ENCODE measurements around the gene CACNA1E.

CACNA1E gene

DNA sequence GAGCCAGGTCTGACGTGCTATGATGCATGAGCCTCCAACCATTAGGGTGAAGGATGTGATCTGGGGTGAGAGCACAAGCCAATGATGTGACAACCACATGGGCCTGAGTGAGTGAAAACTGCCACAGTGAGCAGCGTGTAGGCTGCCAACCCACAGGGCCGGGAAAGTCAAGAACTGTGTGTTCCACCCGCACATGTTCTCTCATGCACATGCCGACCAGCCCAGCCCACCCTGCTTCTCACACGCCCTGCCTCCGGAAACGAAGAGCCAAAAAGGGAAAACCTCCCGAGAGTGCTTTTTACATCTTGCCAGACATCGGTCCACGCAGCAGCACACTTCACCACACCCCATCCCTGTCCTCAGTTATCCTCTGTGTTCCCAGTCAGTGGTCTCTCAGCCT, 197.0 kb downstream of the CACNA1E start:
- no peak for DNase-seq (ENCODE audit: low read depth in 2 of 2)

DNA sequence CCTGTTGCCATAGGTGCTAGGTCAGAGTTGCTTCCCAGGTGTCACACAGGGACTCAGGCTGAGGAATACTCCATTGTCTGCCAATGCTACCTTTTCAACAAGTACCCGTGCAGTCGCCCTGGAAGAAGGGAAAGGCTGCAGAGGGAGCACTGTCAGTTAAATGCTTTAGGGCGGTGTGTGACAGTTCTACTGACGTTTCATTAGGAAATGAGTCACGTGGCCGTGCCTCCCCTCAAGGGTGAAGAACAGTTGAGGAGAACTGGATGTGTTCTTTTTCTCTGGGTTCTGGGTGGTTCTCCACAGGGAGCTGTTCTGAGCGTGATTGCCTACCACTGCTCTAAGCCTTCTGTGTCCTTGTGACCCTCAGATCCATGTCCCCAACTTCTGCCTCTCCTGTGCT, 197.6 kb downstream of the CACNA1E start:
- no peak for DNase-seq (ENCODE audit: low read depth in 2 of 2)

DNA sequence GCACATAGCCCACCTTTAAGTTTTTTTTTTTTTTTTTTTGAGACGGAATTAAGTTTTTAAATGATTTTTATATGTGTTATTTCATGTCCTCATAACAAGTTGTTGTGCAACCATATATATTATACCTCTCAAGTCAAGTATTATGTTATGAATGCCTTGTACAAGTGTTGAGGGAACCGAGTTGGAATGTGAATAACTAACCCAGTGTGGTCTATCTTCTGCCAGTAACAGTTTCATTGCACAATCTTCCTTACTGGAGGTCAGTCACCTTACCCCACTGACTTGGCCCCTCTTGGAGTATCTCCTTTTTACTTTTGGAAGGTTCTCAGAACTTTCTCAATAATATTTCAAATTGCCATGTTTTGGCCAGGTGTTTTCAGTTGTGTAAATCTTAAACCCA, 201.9 kb downstream of the CACNA1E start:
- no peak for DNase-seq (ENCODE audit: low read depth in 2 of 2)

DNA sequence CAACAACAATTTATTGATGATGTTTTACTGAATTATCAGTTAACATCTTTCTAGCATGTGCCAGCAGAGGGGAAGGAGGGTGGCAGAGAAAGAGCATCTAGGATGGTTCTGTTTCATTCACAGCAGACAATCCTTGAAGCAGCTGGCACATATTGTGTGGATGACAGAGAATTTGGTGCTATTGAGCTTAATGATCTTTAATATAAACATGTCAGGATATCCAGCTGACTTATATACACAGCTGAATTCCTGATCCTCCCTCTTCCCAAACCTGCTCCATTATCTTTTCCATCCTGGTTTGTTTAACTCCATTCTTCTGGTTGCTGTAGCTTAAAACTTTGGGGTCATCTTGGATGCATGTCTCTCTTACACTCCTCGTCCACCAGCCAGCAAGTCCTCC, 218.6 kb downstream of the CACNA1E start:
- DNase-seq (ENCODE audit: low read depth in 2 of 2) = no peak

DNA sequence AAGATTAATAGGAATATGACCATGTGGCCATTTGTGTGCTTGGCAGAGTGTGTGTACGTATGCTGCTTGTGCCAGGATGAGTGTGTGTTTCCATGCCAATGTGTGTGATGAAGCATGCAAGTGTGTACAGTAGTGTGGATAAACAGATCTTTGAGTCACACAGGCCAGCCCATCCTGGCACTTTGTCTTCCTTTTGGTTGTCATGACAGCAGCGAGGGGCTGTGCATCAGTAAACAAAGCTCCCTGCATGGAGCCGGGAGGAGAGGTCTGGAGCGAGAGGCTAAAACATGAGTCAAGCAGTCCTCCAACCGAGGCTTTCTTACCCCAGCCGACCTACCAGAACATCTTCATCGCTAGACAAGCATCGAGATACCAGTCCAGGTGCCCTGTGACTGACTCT, 221.2 kb downstream of the CACNA1E start:
- no peak for DNase-seq (ENCODE audit: low read depth in 2 of 2)

DNA sequence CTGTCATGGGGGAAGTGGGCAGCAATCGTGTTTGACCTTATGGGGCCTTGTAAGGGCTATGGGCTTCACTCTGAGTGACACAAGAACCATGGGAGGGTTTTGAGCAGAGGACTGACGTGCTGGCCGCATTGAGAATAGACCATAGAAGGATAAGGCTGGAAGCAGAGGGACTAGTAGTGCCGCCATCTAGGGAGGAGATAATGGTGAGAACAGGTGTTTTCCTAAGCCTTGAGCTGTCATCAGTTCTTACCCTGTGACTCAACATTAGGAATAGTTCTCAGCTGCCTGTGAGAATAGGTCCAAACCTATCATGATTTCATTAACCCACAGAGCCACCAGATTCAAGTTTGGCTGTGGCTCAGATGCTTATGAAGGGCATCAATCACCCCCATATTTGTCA, 228.5 kb downstream of the CACNA1E start:
- DNase-seq (ENCODE audit: low read depth in 2 of 2) = no peak

DNA sequence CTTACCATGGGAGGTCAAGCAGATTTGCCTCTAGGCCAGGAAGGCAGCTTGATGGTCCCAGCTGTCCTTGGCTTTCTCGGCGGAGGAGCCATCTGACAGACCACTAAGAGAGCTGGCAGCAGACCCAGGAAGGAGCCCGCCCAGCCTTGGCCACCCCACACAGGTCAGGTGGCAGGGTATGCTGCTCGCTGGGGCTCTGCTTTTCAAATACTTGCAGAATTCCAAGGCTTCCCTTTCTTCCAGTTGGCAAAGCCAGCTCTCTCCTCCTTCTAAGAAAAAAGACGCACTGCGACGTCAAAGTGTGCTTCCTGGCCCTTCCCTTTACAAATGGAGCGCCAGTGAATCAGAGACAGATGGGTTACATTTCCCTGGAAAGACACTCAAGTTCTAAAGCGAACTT, 229.4 kb downstream of the CACNA1E start:
- no peak for DNase-seq (ENCODE audit: low read depth in 2 of 2)

DNA sequence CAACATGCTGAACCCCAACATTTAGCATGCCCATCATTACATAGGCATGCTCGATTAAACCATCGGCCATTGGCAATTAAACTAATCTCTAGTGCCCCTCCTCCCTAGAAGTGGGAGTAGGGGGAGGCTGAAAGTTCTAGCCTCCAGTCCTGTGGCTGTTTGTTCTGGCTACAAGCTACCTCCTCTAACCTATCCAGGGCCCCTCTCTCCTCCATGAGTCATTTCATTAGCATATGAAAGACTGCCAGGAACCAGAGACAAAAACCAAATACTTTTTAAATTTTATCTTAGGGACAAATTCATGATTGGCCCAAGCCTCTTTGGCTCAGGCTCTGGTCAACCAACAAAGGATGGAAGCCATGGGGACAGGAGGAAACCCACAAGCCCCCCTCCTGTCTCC, 231.1 kb downstream of the CACNA1E start:
- no peak for DNase-seq (ENCODE audit: low read depth in 2 of 2)

DNA sequence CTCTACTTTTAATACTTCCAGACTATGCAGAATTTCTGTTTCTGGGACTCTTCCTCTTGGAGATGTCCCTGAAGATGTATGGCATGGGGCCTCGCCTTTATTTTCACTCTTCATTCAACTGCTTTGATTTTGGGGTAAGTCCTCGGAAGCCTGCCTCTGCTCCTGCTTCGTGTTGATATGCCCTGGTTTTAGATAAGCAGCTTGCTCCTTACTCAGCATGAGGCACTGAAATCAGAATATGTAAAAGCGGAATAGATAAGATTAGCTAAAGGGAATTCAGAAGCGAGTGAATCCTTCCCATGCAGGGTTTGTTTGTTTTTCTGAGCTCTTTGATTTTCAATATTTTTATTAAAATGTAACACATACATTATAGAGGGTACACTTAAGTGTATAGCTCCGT, 234.7 kb downstream of the CACNA1E start:
- no peak for DNase-seq (ENCODE audit: low read depth in 2 of 2)

DNA sequence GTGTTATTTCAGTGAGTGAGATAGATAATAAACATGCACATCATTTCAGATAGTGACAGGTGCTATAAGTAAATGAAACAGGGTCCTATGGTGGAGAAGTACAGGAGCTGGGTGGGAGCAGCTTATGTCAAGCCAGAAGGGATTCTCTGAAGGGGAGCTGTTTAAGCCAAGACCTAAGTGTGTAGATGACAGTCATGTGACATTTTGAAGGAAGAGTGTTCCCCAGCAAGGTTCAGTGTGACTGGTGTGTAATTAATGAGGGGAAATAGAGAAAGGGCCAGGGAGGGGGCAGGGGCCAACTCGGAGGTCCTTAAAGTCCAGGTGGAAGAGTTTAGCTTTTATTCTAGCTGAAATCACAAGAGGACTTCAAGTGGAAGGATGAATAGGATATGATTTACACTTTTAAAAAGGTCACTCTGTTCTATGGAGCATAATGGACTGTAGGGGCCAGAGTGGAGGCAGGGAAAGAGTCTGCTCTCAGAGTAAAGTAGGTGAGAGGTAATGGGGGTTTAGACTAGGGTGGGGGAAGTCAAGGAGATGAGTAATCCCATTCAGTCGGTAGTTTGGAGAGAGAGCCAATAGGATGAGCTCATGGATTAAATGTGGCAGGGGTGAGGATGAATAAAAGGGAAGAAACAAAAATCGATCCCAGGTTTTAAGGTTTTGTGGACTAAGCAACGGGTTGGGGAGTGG, 243.1 kb downstream of the CACNA1E start:
- no peak for DNase-seq (ENCODE audit: low read depth in 2 of 2)

DNA sequence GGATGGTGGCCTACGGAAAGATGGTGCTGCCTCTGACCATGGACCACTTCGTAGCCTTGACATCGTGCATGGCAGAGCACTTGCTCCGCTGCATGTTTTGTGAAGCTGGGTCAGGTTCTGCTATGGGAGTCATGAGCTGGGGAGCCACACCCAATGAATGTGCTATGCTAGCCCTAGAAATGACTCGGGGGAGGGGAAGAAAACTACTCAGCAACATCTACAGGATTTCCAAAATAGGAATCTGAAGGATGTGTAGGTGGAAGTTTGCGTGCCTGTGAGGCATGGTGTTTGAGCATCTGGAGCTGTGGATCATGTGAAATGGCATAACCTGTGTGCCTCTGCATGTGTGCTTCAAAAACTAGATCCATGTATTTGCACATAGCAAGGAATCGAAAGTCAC, 247.3 kb downstream of the CACNA1E start:
- no peak for DNase-seq (ENCODE audit: low read depth in 2 of 2)

DNA sequence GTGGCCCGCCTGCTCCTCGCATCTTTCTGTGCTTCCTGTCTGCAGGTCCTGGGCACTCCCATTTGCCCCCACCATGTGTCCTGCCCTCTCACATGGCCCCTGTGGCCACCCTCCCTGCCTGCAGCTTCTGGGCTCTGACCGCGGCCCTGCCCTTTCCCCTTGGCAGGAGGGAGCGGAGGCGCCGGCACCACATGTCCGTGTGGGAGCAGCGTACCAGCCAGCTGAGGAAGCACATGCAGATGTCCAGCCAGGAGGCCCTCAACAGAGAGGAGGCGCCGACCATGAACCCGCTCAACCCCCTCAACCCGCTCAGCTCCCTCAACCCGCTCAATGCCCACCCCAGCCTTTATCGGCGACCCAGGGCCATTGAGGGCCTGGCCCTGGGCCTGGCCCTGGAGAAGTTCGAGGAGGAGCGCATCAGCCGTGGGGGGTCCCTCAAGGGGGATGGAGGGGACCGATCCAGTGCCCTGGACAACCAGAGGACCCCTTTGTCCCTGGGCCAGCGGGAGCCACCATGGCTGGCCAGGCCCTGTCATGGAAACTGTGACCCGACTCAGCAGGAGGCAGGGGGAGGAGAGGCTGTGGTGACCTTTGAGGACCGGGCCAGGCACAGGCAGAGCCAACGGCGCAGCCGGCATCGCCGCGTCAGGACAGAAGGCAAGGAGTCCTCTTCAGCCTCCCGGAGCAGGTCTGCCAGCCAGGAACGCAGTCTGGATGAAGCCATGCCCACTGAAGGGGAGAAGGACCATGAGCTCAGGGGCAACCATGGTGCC, 249.1 kb downstream of the CACNA1E start:
- DNase-seq (ENCODE audit: low read depth in 2 of 2) = no peak

DNA sequence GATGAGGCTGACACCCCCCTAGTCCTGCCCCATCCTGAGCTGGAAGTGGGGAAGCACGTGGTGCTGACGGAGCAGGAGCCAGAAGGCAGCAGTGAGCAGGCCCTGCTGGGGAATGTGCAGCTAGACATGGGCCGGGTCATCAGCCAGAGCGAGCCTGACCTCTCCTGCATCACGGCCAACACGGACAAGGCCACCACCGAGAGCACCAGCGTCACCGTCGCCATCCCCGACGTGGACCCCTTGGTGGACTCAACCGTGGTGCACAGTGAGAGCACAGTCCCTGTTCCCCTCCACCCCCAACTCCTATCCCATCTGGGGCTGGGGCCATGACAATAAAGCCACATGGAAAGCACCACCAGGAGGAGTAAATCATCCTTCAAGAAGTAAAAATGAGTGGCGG, 250.2 kb downstream of the CACNA1E start:
- DNase-seq (ENCODE audit: low read depth in 2 of 2) = no peak

DNA sequence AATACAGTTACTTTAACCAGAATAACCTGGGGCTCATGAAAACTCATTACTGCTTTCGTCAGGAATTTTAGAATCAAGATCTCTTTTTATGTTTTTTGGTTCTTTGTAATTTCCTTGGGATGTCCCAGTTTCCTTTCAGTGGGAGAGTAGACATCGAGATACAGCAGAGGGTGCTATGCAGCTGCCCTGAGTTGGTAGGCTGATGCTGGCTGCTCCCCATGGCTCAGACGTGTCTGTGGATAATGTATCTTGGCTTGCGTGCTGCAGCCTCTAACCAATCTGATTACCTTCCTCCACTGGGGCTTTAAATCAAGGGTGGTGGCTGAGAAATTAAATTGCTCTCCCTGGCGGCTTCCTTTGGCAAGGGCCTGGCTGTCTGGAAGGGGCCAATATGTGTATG, 253.7 kb downstream of the CACNA1E start:
- no peak for DNase-seq (ENCODE audit: low read depth in 2 of 2)

DNA sequence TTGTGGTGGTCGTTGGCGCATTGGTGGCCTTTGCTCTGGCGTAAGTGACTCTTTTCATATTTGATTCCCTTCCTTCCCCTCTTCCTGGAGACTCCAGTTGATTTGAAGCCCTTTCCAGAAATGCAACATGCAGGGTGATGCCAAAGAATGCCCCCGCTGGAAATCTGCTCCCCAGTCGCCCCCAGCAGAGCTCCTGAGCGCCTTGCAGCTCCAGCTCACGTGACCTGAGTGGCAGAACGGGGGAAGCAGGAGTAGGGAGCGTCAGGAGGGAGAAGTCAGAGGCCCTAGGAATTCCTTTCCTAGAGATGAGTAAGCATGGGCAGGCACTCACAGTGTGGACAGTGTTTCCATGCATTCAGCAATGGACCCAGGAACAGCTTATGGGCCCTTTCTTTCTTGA, 255.9 kb downstream of the CACNA1E start:
- no peak for DNase-seq (ENCODE audit: low read depth in 2 of 2)

DNA sequence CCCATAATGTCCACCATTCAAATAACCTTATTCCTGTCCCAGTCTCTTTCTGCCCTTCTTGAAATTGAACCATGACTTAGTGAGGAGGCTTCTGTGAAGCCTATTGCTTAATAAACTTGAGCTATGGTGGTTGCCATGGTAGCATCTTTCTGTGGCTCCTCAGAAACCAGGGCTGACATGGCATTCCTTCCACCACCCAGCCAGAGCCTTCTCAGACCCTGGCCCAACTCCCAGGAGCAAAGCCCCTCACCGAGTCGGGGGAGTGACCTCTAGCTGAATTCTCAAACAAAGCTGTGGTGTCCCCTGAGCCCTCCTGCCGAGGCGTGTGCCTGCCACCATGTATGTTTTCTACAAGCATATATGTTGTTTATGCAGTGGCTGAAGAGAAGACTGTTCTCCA, 259.1 kb downstream of the CACNA1E start:
- DNase-seq (ENCODE audit: low read depth in 2 of 2) = no peak

DNA sequence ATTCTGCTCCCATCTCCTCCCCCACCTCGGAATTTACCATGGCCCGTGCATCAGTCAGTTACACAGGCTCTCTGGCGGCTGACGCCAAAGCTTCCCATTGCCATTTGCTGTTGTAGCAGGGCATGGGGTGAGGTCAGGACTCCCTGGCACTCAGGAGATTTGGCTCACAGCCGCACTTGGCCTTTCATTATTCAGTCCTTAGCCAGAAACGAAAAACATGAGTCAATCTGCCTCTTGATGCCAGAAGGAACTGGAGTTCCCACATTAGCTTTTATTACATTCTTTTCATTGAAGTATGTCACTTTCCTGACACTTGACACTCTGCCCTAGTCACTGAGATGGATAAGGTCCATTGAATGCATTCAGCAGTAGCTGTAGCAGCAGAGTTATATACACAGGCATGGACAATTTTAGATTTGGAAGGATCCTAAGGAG, 260.6 kb downstream of the CACNA1E start:
- no peak for DNase-seq (ENCODE audit: low read depth in 2 of 2)

DNA sequence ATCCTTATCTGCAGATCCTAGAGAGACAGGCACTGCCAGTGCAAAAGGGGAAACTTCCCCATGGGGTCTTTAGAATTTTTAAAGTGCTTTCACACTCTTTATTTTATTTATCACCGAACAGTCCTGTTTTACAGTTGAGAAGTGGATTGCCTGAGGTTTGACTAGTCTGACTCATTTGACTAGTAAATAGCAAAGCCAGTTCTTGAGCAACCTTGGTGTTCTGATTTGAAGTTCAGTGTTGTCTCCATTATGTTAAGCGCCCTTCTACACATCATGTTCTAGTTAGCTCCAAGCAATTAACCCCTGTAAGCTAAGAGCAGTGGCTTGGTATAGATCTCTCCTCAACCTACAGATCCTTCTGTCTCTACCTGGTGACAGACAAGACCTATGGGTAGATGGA, 262.9 kb downstream of the CACNA1E start:
- no peak for DNase-seq (ENCODE audit: low read depth in 2 of 2)

DNA sequence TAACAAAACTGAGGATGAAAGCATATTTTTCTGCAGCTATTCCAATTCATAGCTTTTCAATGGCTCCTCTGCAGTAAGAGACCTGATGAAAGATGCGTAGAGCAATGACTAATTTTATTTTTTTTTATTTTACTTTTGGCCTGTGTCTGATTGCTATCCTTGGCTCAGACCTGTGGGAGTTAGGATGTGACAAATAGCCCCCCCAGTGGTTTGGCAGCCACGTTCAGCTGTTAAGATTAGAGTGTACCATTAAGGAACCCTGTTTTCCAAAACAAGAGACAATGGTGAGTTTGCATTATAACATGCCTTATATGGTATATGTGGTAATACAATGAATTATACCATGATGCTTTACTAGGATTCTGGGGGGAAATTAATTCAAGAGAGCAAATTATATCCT, 264.7 kb downstream of the CACNA1E start:
- no peak for DNase-seq (ENCODE audit: low read depth in 2 of 2)

DNA sequence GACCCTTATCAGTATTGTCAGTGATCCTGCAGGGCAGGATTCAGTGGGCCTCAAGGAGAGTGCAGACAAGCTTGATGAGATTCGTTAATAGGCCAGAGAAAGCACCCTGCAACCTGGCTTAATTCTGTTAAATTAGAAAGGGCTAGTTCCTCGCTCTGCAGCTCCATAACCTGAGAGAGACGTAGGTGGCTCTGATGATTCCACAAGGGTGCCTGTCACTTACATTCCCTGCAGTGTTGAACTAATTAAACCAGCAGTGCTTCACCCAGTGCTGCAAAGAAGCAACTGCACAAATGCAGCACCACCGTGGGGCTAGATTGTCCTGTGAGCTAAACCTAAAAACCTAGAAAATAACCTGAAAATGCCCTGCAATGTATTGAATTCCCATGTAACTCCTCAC, 270.8 kb downstream of the CACNA1E start:
- DNase-seq (ENCODE audit: low read depth in 2 of 2) = no peak

DNA sequence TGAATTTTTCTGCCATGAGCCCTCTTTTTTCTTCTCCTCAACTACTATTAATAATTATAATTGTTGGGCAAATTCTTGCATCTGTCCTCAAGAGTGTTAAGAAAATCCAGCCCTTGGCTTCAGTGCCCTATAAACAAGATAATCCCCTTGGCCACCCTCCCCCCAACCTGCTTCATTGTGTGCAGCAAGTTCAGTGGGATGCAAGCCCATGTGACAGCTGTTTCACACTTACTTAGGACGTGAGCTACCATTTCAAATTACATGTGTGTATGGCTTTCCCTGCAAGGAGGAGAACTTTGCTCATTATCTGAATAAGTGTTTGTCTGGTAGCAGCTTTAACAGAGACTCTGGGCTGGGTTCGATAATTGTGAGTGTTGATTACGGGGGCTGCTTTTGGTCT, 276.2 kb downstream of the CACNA1E start:
- no peak for DNase-seq (ENCODE audit: low read depth in 2 of 2)

DNA sequence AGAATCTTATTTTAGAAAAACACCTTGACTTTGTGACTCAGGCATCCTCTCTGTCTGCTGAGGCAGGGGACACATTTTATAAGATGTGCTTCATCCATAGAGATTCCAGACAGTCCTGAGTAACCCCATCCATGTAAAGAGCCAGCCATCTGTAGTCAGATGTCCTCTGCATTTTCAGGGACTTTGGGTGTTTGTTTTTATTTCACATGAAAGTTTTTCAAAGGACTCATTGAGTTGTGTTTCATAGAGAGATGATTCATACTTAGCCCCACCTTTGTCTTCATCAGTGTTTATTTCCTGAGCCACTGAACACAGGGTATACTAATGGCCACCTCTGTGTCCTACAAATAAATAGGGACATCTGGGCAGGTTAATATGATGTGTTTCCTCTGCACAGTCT, 280.4 kb downstream of the CACNA1E start:
- no peak for DNase-seq (ENCODE audit: low read depth in 2 of 2)

DNA sequence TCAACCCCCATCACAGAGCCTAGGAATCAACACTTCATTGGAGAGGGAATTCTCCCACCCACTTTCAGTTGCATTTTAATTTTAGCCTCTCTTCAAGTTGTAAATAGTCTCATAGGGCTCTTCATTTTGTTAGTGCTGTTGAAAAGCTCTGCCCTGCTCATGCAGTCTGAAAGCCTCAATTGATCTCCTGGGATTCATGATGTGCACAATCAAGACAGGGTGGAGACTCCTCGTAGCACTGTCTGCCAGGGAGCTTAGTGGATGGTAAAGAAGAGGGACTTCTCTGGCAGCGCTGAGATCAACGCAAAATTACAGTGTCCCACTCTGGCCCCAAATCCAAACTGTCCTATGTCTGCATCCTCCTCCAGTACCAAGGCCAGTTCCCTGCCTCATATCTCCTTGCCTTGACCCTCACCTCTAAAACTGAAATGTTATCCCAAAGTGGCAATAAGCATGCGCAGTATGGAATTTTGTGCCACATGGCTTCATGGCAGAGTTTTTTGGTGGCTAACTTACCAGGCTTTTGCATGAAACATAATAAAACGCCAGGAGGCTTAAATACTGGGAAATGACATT, 282.2 kb downstream of the CACNA1E start:
- DNase-seq (ENCODE audit: low read depth in 2 of 2) = no peak

Data from stimulated activated CD4-positive, alpha-beta T cell treated with anti-CD3 and anti-CD28 coated beads, Interleukin-12 subunit alpha, Interleukin-12 subunit beta, amount 100 ng/mL, for 24 hours (primary cell).